Measurements from ENCODE around the gene PRSS3. TPM values are rescaled to one million over a fixed set of nuclear protein-coding genes. Genes with fewer than 3 reads are reported as not detected.

Gene PRSS3
- total RNA-seq, 2 donors from 2014 or later, result not detected

DNA sequence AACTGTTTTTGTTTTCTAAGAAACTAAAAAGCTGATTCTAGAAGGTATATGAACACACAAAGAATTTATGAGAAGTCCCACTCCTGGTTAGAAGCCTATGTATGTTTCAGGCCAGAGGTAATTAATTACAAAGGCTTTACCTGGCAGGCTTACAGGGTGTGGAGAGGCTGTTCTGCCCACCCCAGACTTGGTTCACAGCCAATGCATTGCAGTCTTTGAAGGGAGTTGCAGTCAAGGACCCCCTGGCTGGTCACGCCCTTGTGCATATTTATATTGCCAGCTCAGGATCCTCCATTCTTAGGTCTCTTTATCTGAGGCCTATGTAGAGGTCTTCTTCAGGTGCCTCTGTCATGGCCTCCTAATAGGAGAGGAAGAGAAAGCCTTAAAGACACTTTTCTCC lies 13.6 kb upstream of the PRSS3 start:
- Mint-ChIP-seq H3K9me3 (no peaks in the 10 kb centered on the region), H3K27me3 (ENCODE audit: insufficient read depth) (peaks cover 3% of the 10 kb centered on the region), H3K4me3 (no peak overlapping the region), H3K36me3 (ENCODE audit: low read depth) (no peaks in the 10 kb centered on the region), H3K27ac (no peak overlapping the region), H3K4me1 (peaks cover 2% of the 10 kb centered on the region)
- TF ChIP-seq, protein P1, sequence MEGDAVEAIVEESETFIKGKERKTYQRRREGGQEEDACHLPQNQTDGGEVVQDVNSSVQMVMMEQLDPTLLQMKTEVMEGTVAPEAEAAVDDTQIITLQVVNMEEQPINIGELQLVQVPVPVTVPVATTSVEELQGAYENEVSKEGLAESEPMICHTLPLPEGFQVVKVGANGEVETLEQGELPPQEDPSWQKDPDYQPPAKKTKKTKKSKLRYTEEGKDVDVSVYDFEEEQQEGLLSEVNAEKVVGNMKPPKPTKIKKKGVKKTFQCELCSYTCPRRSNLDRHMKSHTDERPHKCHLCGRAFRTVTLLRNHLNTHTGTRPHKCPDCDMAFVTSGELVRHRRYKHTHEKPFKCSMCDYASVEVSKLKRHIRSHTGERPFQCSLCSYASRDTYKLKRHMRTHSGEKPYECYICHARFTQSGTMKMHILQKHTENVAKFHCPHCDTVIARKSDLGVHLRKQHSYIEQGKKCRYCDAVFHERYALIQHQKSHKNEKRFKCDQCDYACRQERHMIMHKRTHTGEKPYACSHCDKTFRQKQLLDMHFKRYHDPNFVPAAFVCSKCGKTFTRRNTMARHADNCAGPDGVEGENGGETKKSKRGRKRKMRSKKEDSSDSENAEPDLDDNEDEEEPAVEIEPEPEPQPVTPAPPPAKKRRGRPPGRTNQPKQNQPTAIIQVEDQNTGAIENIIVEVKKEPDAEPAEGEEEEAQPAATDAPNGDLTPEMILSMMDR (conservative IDR thresholded peaks at IDR 0.05), result no peak
- H3K36me3 ChIP-seq (ENCODE audit: control insufficient read depth, insufficient read depth, low read length), result no peaks in the 10 kb centered on the region
- DNase-seq, result no peak
- WGBS, 2 experiments (ENCODE audit: insufficient coverage in 1 of 2, insufficient read length in 1 of 2), result 100% methylated on average over 1 of the region's 1 CpG
- H3K9me3 ChIP-seq (ENCODE audit: control insufficient read depth, low read length), result no peaks in the 10 kb centered on the region
- H3K4me3 ChIP-seq (ENCODE audit: low read length), result no peak overlapping the region
- H3K27me3 ChIP-seq (ENCODE audit: control insufficient read depth, insufficient read depth, low read length, poor library complexity, severe bottlenecking), result peaks cover 5% of the 10 kb centered on the region
- no peaks in the 10 kb centered on the region for H3K4me1 ChIP-seq (ENCODE audit: control insufficient read depth, insufficient read depth, low read length)
- H3K27ac ChIP-seq (ENCODE audit: low read depth, low read length), result no peak overlapping the region
- no peak overlapping the region for H3K9ac ChIP-seq (ENCODE audit: extremely low read depth, low read length, poor library complexity, severe bottlenecking)

DNA sequence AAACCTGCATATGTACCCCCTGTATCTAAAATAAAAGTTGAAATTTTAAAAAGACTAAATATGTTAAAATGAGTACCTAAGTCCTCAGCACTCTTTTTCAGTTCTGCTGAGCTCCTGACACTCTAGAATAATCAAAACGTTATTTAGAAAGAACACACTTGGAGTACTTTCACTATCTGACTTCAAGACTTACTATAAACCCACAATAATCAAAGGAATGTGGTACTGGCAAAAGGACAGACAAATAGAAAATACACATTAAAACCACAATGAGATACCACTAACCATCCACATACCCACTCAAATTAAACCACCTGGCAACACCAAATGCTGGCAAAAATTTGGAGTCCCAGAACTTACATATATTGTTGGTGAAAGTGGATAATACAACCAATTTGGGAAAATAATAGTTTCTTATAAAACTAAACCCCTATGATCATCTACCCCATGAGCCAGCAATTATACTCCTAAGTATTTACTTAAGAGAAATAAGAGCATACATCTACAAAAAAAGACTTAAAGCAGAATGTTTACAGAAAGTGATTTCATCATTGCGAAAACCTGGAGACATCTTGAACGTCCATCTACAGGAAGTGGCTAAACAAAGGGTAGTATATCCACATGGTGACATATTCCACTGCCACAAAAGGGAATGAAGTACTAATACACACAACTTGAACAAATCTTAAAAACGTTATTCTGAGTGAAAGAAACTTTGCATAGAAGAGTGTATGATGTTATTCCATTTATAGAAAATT lies 12.8 kb upstream of the PRSS3 start:
- WGBS, 2 experiments (ENCODE audit: insufficient coverage in 1 of 2, insufficient read length in 1 of 2), result 90 to 100% methylated on average over 1 to 3 of the region's 4 CpGs
- TF ChIP-seq, protein P1 (conservative IDR thresholded peaks at IDR 0.05), result no peak
- H3K27ac Mint-ChIP-seq, result no peak overlapping the region

DNA sequence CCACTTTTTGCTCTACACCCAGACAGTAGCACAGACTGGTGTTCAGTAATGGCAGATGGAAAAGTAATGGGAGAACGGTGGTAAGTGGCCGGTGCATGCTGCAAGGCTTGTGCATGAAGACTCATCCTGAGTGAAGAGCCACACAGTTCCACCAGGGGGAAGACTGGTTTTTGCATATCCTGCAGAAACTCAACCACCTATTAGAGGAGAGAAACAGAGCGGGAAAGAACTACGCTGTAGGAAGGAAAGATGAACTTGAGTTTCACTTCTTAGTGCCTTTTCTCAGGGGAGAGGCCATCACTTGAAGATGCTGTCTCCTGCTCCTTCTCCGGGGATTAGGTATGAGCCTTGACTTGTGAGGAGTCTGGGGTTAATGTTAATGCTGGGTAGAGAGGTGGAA lies 9.4 kb upstream of the PRSS3 start:
- Mint-ChIP-seq H3K4me1 (no peaks in the 10 kb centered on the region), H3K9me3 (no peaks in the 10 kb centered on the region), H3K4me3 (no peak overlapping the region), H3K36me3 (ENCODE audit: low read depth) (no peaks in the 10 kb centered on the region), H3K27ac (no peak overlapping the region), H3K27me3 (ENCODE audit: insufficient read depth) (peaks cover 8% of the 10 kb centered on the region)
- Histone ChIP-seq H3K27me3 (ENCODE audit: control insufficient read depth, insufficient read depth, low read length, poor library complexity, severe bottlenecking) (peaks cover 21% of the 10 kb centered on the region), H3K4me3 (ENCODE audit: low read length) (no peak overlapping the region), H3K9ac (ENCODE audit: extremely low read depth, low read length, poor library complexity, severe bottlenecking) (no peak overlapping the region), H3K4me1 (ENCODE audit: control insufficient read depth, insufficient read depth, low read length) (no peaks in the 10 kb centered on the region), H3K36me3 (ENCODE audit: control insufficient read depth, insufficient read depth, low read length) (no peaks in the 10 kb centered on the region), H3K9me3 (ENCODE audit: control insufficient read depth, low read length) (no peaks in the 10 kb centered on the region), H3K27ac (ENCODE audit: low read depth, low read length) (no peak overlapping the region)
- DNase-seq, result no peak
- 87 to 100% methylated on average over 1 to 5 of the region's 5 CpGs for WGBS, 2 experiments (ENCODE audit: insufficient coverage in 1 of 2, insufficient read length in 1 of 2)
- TF ChIP-seq, protein P1 (conservative IDR thresholded peaks at IDR 0.05), result peak; percentile 62

More for the DNA sequence above, 12.8 kb upstream of the PRSS3 start:
- no peak overlapping the region for H3K4me3 Mint-ChIP-seq
- H3K9me3 Mint-ChIP-seq, result no peaks in the 10 kb centered on the region
- Histone ChIP-seq H3K9me3 (ENCODE audit: control insufficient read depth, low read length) (no peaks in the 10 kb centered on the region), H3K27me3 (ENCODE audit: control insufficient read depth, insufficient read depth, low read length, poor library complexity, severe bottlenecking) (peaks cover 13% of the 10 kb centered on the region), H3K27ac (ENCODE audit: low read depth, low read length) (no peak overlapping the region), H3K9ac (ENCODE audit: extremely low read depth, low read length, poor library complexity, severe bottlenecking) (no peak overlapping the region), H3K36me3 (ENCODE audit: control insufficient read depth, insufficient read depth, low read length) (no peaks in the 10 kb centered on the region), H3K4me3 (ENCODE audit: low read length) (no peak overlapping the region), H3K4me1 (ENCODE audit: control insufficient read depth, insufficient read depth, low read length) (no peaks in the 10 kb centered on the region)
- H3K27me3 Mint-ChIP-seq (ENCODE audit: insufficient read depth), result peaks cover 6% of the 10 kb centered on the region
- DNase-seq, result no peak
- no peaks in the 10 kb centered on the region for H3K36me3 Mint-ChIP-seq (ENCODE audit: low read depth)
- peaks cover 2% of the 10 kb centered on the region for H3K4me1 Mint-ChIP-seq
